Measurements from ENCODE around the gene SMPD4.
"Not testable (repeated sequence)": the region's sequence is repeated elsewhere in the genome, so short reads cannot be mapped to it uniquely, and the experiment has no call there.

The SMPD4 gene

DNA sequence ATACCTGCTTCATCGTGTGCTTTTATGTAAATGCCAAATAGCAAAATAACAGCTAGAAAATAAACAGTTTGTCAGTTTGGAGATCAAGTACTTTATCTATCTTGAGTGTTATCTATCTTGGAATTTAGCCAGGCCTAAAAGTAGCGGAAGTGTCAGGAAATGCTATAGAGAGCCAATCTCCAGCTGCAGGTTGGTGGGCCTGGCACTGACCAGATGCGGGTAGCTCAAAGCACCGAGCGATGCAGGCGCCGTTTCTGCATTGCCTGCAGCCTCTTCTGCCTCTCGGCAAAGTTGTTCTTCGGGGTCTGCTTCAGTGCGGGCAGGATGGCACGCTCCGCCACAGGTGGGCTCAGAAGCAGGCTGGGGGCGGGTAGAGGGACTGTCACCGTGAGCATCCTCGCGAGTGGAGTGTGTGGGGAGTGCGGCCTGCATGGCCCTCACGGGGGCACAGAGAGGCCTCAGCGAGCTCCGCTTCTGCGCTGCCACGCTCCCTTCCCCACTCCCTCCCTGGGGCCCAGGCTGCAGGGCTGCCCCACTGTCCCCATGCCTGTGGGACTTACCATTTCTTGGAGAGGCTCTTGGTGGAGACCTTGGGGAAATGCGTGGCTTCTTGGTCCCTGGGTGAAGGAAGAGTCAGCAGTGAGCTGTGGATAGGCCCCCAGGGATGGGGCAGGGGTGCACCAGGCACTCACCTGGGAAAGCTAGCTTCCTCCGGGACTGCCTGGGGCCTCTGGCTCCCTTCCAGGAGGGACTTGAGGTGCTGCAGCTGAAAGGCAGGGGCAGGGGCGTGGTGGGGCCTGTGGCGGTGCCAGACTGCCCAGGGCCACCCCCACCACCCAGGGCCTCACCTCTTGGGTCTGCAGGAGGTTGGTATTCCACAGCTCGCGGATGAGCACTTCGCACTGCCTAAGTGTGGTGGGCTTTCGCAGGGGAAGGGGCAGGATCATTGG lies 41.8 kb downstream of the SMPD4 start:
- not testable (repeated sequence) for DNase-seq (ENCODE audit: low spot score)

GRCh38 chr2:130138841-130139251 lies 42.6 kb downstream of the SMPD4 start:
- DNase-seq (ENCODE audit: low spot score) = not testable (repeated sequence)

- not testable (repeated sequence) for DNase-seq (ENCODE audit: low spot score)
Observed at GRCh38 chr2:130138326-130138725, 43.1 kb downstream of the SMPD4 start.

DNA sequence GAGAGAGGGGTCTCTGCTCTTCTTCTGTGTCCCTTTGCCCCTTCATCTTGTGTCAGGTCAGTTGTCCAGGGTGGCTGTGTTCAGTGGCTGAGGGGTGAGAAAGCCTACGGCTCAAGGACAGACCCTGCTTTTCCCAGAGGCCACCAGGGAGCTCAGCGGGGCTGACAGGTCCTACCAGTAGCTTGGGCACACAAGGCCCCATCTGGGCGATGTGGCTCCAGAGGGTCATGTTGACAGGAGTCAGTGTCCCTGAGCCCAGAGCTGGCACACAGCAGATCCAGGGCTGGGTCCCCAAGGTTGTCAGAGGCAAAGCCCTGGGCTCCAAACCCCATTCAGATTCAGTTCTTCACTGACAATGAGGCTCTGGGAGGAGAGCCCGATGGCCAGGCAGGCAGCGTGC lies 44.3 kb downstream of the SMPD4 start:
- DNase-seq (ENCODE audit: low spot score) = not testable (repeated sequence)

DNA sequence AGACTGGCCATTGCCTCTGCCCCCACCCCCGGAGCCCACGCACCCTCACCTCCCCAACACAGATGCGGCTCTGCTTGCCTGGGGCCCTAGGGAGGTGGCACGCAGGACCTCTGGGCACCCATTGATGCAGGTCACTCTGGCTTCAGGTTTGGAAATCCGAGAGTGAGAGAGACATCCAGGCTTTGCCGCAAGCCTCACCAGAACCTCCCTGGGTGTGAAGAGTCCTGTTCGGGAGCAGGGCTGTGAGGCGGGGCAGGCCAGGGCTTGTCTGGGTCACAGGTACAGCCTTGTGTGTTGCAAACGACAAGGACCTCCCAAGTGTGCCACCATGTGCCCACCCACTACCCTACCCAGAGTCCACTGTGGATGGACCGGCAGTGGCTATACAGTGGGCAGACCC lies 44.9 kb downstream of the SMPD4 start:
- DNase-seq (ENCODE audit: low spot score) = not testable (repeated sequence)

DNA sequence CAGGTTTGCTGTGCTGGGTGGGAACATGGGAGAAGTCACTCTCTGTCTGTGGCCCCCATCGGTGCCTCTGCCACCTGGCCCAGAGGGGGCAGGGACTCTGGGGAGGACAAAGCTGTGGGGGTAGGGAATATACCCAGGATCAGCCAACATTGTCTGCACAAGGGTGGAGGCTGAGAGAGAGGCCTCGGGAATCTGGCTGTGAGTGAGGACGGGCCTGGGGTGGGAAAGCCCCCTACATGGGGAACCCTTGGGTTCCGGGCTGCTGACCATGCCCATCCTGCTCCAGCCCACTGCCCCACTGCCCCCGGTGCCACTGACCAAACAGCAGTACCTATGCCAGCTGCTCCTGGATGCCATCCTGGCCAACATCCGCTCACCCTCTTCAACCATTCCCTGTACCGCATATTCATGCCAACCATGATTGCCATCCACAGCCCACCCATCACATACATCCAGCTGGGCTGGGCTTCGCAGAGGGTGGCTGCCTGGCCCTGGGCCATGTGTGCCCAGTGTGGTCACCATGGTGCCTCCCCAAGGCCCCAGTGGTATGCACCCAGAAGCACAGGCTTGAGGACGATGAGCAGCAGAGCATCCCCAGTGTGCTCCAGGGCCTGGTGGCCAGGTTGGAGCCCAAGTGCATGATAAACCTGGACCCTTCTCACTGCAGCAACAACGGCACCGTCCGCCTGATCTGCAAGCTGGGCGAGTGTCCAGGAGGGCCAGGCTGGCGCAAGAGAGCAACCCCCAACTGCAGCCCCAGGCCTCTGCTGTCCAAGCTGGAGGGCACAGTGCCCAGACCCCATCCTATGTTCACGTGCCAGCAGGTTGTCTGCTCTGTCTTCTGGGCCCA lies 45.5 kb downstream of the SMPD4 start:
- DNase-seq (ENCODE audit: low spot score) = no peak

DNA sequence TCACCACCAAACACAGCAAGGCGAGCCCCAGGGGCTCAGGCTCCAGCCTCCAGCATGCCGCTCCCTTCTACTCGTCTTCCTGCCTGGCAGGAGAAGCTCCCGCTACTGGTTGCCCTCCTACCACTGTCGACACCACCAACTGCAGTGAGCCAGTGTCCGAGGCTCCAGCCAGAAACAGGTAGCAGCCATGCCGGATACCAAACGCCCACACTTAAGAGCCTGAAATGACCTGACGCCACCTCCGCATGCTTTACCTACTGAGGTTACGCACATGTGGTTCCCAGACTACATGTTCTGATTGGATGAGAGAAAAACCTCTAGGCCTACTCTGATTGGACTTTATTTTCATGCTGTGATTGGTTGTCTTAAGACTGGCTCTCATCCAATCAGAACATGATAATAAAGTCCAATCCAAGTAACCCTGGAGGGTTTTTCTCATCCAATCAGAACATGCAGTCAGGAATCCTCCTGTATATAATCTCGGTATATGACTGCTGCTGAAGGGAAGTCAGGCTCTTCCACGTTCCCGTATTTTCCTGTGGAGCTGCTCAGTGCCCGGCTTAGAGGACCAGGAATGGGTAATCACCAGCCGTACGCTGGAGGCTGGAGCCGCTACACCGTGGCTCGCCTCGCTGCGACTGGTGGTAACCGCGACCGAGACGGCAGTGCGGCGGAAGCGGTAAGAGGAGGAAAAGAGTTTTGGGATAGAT lies 52.1 kb downstream of the SMPD4 start, which contains the start of gene POTEF:
Gene POTEF (minus strand): TSS at position 103 of the 710 bp plus-strand sequence. CDS start 8,707 bp downstream, outside the sequence.
- not testable (repeated sequence) for DNase-seq (ENCODE audit: low spot score)

- DNase-seq (ENCODE audit: low spot score) = not testable (repeated sequence)
Observed at GRCh38 chr2:130128464-130128863, 52.9 kb downstream of the SMPD4 start.

- DNase-seq (ENCODE audit: low spot score) = not testable (repeated sequence)
Observed at GRCh38 chr2:130127726-130128125, 53.7 kb downstream of the SMPD4 start.

GRCh38 chr2:130120924-130121323 lies 60.5 kb downstream of the SMPD4 start:
- DNase-seq (ENCODE audit: low spot score) = not testable (repeated sequence)

GRCh38 chr2:130102597-130103363 lies 78.6 kb downstream of the SMPD4 start:
- DNase-seq (ENCODE audit: low spot score) = not testable (repeated sequence)
